Measurements from ENCODE around the gene IFNA17.
"Not testable (repeated sequence)": the region's sequence is repeated elsewhere in the genome, so short reads cannot be mapped to it uniquely, and the experiment has no call there.

IFNA17 gene

GRCh38 chr9:21210311-21210710, 17.7 kb downstream of the IFNA17 start:
- DNase-seq, result no peak

- not testable (repeated sequence) for DNase-seq
Observed at GRCh38 chr9:21207043-21207442, 21.0 kb downstream of the IFNA17 start, which contains the start of gene IFNA10. Gene IFNA10 (minus strand): TSS chr9:21207143. CDS start chr9:21207097, 46 bp downstream.

GRCh38 chr9:21205204-21205603, 22.8 kb downstream of the IFNA17 start:
- no peak for DNase-seq

GRCh38 chr9:21202105-21202504, 25.9 kb downstream of the IFNA17 start, which contains the start of gene IFNA7:
Gene IFNA7 (minus strand): TSS chr9:21202205. CDS start chr9:21202165, 40 bp downstream.
- DNase-seq, result not testable (repeated sequence)

GRCh38 chr9:21194867-21195776, 32.9 kb downstream of the IFNA17 start:
- peak; percentile 39 for DNase-seq

- not testable (repeated sequence) for DNase-seq
Observed at GRCh38 chr9:21187487-21187886, 40.5 kb downstream of the IFNA17 start, which contains the start of gene IFNA4. Gene IFNA4 (minus strand): TSS chr9:21187587. CDS start chr9:21187531, 56 bp downstream.

- DNase-seq, result peak; percentile 29
Observed at GRCh38 chr9:21182810-21183736, 44.9 kb downstream of the IFNA17 start.
